SKM-1 treated with dmso at 0.1 percent for 144 hours (cell line): ENCODE data around the gene FST.
A peak's percentile ranks its signal among the peaks of the same experiment; 100 is the strongest.

ENCODE experiments used
- DNase-seq: peaks from one replicate; lab custom pipeline; 2025; ENCODE audit not compliant: unreplicated experiment; lab: John Stamatoyannopoulos, UW

The FST gene

DNA sequence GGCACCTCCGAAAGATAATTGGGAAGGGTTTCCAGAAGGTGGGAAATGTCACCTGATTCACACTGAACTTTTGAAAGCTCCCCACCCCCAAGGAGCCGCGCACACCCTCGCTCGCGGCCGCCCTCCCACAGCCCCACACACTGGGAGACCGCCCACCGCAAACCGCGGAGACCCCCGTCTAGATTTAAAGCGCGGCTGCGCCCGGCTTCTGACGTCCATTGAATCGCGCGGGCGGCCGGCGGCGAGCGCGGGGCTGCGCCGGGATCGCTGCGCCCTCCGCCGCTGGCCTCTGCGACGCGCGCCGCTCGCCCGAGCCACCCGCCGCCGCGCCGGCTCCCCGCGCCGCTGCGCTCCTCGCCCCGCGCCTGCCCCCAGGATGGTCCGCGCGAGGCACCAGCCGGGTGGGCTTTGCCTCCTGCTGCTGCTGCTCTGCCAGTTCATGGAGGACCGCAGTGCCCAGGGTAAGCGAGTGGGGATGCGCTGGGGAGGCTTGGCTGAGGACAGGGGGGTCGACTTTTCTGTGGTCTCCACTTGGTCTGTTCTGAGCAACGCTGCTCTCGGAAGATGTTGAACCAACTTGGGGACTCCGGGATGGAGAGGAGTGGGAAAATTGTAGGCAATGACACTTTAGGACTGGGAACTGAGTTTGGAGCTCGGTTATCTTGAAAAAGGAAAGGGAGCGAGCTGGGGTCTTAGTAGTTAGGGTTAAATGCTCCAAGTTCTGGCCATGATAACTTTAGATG is at the start of gene FST:
Gene FST, plus strand, starts transcription at position 214 of the 743 bp plus-strand sequence. Its CDS starts 163 bp downstream, at position 377.
- no peak for DNase-seq

GRCh38 chr5:53431665-53432064 is 48.8 kb upstream of the FST start:
- DNase-seq = no peak

GRCh38 chr5:53433026-53433425 is 47.4 kb upstream of the FST start:
- DNase-seq = no peak

DNA sequence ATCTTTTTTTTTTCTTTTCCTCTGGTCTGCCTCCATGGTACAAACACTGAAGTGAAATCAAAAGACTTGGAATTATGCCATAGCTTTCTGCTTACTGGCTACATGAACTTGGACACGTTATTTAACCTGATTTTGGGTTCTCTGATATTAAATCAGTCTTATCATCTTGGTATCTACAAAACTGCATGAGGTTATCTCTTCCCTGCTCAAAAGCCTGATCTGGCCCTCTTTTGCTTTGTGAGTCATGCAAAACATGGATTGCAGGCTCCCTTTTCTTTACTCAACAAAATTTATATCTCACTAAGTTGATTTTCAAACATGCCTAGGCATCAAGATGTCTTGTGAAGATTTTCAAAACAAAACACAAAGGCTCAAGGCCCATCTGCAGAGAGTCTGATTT is 45.9 kb upstream of the FST start:
- DNase-seq = no peak

DNA sequence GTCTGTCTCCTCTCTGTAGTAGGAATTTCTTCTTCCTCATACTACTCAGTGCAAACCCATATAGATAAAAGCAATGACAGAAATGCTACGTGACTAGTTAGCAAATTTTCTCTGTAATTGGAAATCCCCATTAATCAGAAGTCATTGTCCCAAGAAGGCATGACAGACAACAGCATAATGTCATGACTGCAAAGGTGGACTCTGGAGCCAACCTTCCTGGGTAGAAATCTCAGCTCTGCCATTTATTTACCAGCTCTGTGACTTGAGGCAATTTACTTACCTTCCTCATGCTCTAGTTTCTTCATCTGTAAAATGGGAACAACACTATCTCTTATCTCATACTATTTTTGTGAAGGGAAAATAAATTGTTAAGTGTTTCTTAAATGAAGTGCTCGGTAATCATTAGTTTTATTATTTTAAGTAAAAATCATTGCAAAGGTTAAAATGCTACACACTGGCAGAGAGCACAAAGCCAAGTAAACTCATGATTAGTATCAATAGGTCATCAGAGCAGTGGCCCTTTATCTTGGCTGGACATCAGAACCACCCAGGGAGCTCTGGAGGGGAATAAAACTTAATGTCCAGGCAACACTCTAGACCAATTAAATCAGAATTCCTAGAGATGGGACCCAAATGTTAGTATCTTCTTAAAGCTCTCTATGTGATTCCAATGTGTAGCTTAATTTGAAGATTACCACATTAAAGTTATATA is 43.8 kb upstream of the FST start:
- DNase-seq = no peak

- DNase-seq = no peak
Observed at GRCh38 chr5:53438079-53438478, 42.4 kb upstream of the FST start.

DNA sequence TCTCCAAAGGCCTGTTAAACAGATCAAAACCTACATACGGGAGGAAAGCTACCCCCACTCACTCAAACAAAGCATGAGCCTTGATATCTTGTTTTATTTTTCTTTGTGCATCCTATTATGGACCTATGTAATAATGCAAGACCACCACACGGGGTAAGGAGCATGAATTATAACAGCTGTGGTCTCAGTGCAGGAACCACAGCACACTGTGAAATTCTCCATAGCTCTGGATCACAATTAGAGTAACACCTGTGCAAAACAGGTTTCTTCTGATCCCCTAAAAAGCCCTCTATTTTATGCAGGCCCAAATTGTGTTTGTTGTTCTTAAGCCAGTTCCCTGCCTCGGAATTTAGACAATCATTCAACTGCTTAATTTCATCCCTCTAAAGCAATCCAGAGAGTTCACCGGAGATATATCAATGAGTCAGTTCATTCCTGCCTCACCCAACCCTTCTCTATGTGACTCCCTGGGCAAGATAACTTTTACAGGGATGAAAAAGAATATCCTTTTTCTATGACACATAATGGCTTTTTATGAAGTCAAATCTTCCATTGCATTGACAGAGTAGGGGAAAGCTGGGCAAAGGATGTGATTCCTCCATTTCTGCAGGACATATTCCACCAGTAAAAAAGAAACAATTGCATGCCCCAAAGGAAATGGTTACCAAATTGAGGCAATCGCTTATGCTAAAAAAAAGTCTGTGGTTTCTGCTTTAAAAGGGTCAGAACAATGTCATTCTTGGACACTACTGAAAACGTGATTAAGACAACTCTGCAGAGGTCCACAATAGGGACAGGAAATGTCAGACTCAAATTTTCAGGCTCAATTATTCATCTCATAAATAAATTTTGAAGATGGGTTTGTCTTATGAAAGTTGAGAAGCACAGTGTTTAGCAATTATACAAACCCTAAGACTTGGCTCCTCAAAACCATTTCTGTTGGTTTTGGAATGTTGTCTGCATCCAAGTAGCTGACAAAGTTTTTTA is 41.6 kb upstream of the FST start:
- peak; percentile 45 for DNase-seq

- no peak for DNase-seq
Observed at GRCh38 chr5:53442961-53443360, 37.5 kb upstream of the FST start.

DNA sequence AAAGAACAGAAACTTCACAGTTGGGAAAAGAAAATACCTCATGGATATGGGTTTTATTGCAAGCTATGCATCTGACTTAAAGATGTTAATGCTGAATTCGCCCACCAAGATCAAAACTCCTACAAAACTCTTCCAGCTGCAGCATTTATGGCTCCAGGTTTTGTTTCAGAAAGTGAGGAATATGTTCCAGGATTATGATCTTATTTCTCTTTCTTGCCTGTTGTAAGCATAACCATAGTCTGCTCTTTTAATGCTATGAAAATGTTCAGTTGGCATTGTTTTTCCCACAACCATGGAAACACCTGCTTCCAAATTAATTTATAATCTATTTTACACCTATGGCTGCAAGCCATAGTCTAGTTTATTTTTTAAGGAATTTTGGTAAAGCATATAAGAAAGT is 34.9 kb upstream of the FST start:
- no peak for DNase-seq

- no peak for DNase-seq
Observed at GRCh38 chr5:53446908-53447307, 33.5 kb upstream of the FST start.

- DNase-seq = no peak
Observed at GRCh38 chr5:53448851-53449250, 31.6 kb upstream of the FST start.

DNA sequence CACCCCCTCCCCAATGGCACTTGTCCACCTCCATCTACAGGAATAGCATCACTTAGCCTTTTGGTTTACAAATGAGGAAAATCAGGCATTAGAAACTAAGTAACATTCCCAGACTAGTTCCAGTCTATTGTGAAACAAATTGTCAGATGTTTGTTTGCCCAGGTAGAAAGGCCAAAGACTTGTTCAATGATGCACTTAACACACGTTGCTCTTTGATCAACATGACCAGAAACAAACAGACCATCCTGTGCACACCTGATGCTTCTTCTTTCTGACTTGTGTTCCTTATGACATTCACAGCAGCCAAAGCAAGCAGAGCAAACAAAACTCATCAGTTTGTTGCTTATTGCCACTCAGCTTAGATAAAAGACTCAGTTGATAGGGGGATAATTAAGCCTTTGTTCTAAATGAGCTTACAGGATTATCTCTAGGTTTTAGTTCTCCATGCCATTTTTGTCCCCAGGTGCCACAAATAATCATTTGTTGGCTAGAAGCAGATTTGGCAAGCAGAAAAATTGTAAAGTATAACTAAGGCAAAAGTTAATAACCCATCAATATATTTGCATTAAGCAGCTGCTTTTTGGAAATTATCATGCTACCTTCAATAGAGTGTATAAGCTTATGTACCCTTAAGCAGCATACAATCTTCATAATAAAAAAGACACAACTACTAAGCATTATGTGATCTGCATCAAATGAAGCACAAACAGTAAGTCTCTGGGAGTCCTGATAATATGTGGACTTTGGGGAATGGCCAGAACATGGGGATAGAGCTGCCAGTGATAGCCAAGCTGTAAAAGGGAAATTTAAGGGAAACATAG is 26.3 kb upstream of the FST start:
- DNase-seq = no peak

- DNase-seq = no peak
Observed at GRCh38 chr5:53454719-53455000, 25.8 kb upstream of the FST start.

- no peak for DNase-seq
Observed at GRCh38 chr5:53456366-53456765, 24.1 kb upstream of the FST start.

GRCh38 chr5:53463909-53464621 is 16.4 kb upstream of the FST start:
- no peak for DNase-seq

DNA sequence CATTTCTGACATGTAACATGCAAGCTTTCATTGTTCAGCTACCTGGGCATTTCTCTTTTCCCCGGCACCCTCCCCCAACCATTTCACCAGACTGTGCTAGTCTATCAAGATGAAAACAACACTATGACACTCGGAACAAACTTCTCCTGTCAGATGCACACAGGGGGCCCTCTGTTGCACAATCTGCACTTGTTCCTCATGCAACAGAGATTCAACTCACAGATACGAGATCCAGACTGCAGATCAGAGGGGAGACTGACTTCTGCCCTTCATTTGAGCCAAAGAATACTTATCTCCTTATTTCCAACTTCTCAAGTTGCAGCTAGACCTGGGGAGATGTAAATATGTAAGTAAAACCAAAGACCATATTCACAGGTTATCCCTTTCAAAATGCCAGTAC is 15.7 kb upstream of the FST start:
- DNase-seq = peak; percentile 52

DNA sequence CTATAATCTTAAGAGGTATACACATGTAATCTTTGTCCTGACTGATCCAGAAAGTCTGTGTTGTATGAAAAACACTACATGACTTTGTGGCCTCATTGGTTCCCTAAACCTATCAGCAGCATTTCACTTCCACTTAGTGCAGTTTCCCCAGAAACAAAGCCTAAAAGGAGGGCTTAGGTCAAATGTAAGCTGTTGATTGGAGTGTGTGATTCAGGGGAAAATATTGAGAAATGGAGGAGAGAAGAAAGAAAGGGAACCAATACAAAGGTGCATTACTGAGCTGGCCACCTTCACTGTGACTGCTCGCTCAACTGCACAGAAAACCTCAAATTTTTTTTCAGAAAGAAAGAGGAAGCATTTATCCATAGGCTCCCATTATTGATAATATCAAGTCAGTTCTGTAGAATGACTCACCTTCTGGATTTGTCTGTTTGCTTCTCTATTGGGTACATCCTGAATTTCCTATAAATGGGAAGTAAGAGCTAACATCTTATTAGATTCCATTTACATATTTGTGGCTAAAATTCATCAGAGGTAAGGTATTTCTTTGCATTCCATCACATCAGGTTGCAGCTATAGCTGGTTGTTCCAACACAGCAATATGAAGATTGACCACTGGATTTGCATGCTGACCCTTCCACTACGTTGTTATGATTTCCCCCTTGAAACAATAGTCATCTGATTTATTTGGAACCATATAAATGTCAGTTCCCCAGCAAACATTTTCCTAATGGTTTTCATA is 10.3 kb upstream of the FST start:
- peak; percentile 83 for DNase-seq

DNA sequence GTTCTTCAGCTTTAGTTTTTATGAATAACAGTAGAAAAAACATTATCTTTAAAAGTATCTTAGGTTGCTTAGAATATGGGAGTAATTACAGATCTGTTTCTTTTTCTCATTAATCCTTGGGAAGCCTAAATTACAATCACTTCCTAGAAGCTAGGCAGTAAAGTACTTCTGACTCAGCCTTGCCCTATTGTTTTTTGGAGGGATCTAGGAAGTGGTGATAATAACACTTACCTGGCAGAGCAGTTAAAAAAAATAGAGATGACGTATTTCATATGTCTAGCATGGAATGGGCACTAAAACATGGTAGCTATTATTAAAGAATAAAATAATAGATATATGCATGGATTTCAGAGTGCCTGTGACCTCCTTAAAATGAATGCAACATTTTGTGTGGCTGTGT is 8.2 kb upstream of the FST start:
- DNase-seq = no peak

GRCh38 chr5:53472720-53473510 is 7.5 kb upstream of the FST start:
- DNase-seq = no peak
